ENCODE measurements around the gene CDH22.

CDH22 gene

DNA sequence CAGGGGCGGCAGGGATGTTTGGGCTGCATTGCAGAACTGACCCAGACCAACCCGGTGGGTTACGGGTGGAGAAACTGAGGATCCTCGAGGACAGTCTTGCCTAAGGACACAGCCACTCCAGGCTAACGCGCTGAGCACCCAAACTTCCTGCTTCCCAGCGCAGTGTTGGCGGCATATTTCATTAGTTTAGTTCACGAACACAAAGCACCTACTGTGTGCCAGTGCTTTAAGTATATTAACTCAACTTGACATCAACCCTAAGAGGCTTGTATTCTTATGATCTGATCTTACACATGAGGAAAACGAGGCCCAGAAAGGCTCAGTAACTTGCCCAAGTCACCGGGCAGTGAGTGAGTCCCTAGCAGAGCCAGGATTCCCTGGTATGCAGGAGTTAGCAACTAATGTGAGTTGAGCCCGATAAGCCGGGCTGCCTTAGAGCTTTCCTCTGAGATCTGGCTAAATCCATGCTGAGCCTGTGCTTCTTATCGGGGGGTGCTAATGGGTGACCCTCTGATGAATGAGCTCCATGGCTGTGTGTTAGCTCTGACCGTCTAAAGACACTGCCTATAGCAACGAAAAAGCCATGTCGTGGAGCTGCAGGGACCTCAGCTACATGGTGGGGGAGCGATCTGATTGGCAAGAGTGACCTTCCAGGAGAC lies 97.5 kb downstream of the CDH22 start:
- WGBS, 2 donors (ENCODE audit: extremely low coverage in 2 of 2, insufficient read length in 2 of 2, insufficient replicate concordance in 1 of 2), result no CpG with 5 or more reads among the region's 18 CpGs
- Histone ChIP-seq H3K9me3 (replicated peaks in 1 of 2; ENCODE audit: control insufficient read depth in 2 of 2, insufficient read depth in 1 of 2, low read depth in 1 of 2, low read length in 2 of 2) (no peaks in the 10 kb centered on the region), H2AFZ (ENCODE audit: low read length) (no peak overlapping the region), H2BK120ac (ENCODE audit: low read depth, low read length) (peak overlapping the region; percentile 35), H3K4me3 (ENCODE audit: low read length in 2 of 2) (no peak overlapping the region), H3K79me1 (ENCODE audit: low read depth, low read length) (no peaks in the 10 kb centered on the region), H3K4me1 (ENCODE audit: control insufficient read depth in 2 of 2, insufficient read depth in 1 of 2, low read depth in 1 of 2, low read length in 2 of 2) (peaks cover 3 to 17% of the 10 kb centered on the region in 2 donors), H3K27me3 (ENCODE audit: control insufficient read depth in 3 of 3, insufficient read depth in 3 of 3, low read depth in 1 of 3, low read length in 3 of 3) (peaks cover 0 to 24% (median 0%) of the 10 kb centered on the region in 3 experiments), H3K18ac (ENCODE audit: low read length) (peak overlapping the region; percentile 68), H2BK12ac (ENCODE audit: low read length) (no peak overlapping the region), H4K91ac (ENCODE audit: low read depth, low read length, poor library complexity) (peak overlapping the region; percentile 14), H3K27ac (replicated peaks; ENCODE audit: low read length) (no peak overlapping the region), H3K4me2 (ENCODE audit: insufficient read depth, low read length, poor library complexity, severe bottlenecking) (no peak overlapping the region), H3K23ac (ENCODE audit: low read depth, low read length, poor library complexity) (peak overlapping the region; percentile 23), H2BK5ac (ENCODE audit: low read length) (peak overlapping the region; percentile 56), H2BK15ac (ENCODE audit: low read length) (no peak overlapping the region), H3K36me3 (replicated peaks in 1 of 2; ENCODE audit: control insufficient read depth in 2 of 2, insufficient read depth in 2 of 2, low read length in 2 of 2) (no peaks in the 10 kb centered on the region), H3K14ac (ENCODE audit: low read length) (no peak overlapping the region), H3K9ac (ENCODE audit: low read depth, low read length, poor library complexity) (no peak overlapping the region), H4K8ac (ENCODE audit: low read depth, low read length) (no peak overlapping the region), H2AK5ac (ENCODE audit: low read depth, low read length) (peak overlapping the region; percentile 97), H3K4ac (ENCODE audit: low read length) (no peak overlapping the region)
- no peak for DNase-seq (ENCODE audit: low spot score)

- WGBS, 2 donors (ENCODE audit: extremely low coverage in 2 of 2, insufficient read length in 2 of 2, insufficient replicate concordance in 1 of 2), result no CpG with 5 or more reads among the region's 63 CpGs
- no peak overlapping the region for H4K8ac ChIP-seq (ENCODE audit: low read depth, low read length)
- H2AFZ ChIP-seq (ENCODE audit: low read length), result no peak overlapping the region
- no peak overlapping the region for H2BK12ac ChIP-seq (ENCODE audit: low read length)
- H2BK5ac ChIP-seq (ENCODE audit: low read length), result peak overlapping the region; percentile 19
- H3K79me1 ChIP-seq (ENCODE audit: low read depth, low read length), result no peaks in the 10 kb centered on the region
- peak overlapping the region; percentile 73 for H3K18ac ChIP-seq (ENCODE audit: low read length)
- no peak overlapping the region for H3K9ac ChIP-seq (ENCODE audit: low read depth, low read length, poor library complexity)
- no peak overlapping the region for H3K4me3 ChIP-seq (ENCODE audit: low read length in 2 of 2)
- peak overlapping the region; percentile 35 for H2BK120ac ChIP-seq (ENCODE audit: low read depth, low read length)
- H4K91ac ChIP-seq (ENCODE audit: low read depth, low read length, poor library complexity), result peak overlapping the region; percentile 14
- peak overlapping the region; percentile 25 for H2BK15ac ChIP-seq (ENCODE audit: low read length)
- H3K27me3 ChIP-seq (ENCODE audit: control insufficient read depth in 3 of 3, insufficient read depth in 3 of 3, low read depth in 1 of 3, low read length in 3 of 3), result peaks cover 0 to 28% (median 0%) of the 10 kb centered on the region in 3 experiments
- H3K9me3 ChIP-seq (replicated peaks in 1 of 2; ENCODE audit: control insufficient read depth in 2 of 2, insufficient read depth in 1 of 2, low read depth in 1 of 2, low read length in 2 of 2), result no peaks in the 10 kb centered on the region
- H3K36me3 ChIP-seq (replicated peaks in 1 of 2; ENCODE audit: control insufficient read depth in 2 of 2, insufficient read depth in 2 of 2, low read length in 2 of 2), result no peaks in the 10 kb centered on the region
- H3K27ac ChIP-seq (replicated peaks; ENCODE audit: low read length), result no peak overlapping the region
- H3K14ac ChIP-seq (ENCODE audit: low read length), result no peak overlapping the region
- H2AK5ac ChIP-seq (ENCODE audit: low read depth, low read length), result peak overlapping the region; percentile 97
- DNase-seq (ENCODE audit: low spot score), result no peak
- peak overlapping the region; percentile 23 for H3K23ac ChIP-seq (ENCODE audit: low read depth, low read length, poor library complexity)
- H3K4ac ChIP-seq (ENCODE audit: low read length), result no peak overlapping the region
- no peak overlapping the region for H3K4me2 ChIP-seq (ENCODE audit: insufficient read depth, low read length, poor library complexity, severe bottlenecking)
- peaks cover 0 to 15% of the 10 kb centered on the region in 2 donors for H3K4me1 ChIP-seq (ENCODE audit: control insufficient read depth in 2 of 2, insufficient read depth in 1 of 2, low read depth in 1 of 2, low read length in 2 of 2)
Observed at GRCh38 chr20:46209930-46210671, 98.2 kb downstream of the CDH22 start.

DNA sequence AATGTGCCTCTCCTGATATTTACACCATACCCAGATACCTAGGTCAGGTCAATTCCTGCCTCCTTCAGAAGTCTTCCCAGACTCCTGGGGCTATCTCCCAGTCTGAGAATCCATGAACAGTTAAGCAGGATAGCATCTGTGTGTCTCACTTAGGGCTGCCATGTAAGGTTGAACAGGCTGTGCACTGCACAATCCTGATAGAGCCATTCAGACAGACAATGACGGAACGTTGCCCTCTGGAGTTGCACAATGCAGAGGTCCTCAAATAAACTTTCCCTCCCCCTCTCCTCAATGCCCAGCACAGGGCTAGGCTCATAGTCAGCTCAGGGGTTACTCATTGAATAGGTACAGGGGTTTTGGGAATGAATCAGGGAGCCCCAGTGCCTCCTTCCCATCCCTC lies 100.5 kb downstream of the CDH22 start:
- no peaks in the 10 kb centered on the region for H3K79me1 ChIP-seq (ENCODE audit: low read depth, low read length)
- no peak overlapping the region for H2BK12ac ChIP-seq (ENCODE audit: low read length)
- no CpG with 5 or more reads among the region's 2 CpGs for WGBS, 2 donors (ENCODE audit: extremely low coverage in 2 of 2, insufficient read length in 2 of 2, insufficient replicate concordance in 1 of 2)
- H3K23ac ChIP-seq (ENCODE audit: low read depth, low read length, poor library complexity), result no peak overlapping the region
- no peak overlapping the region for H2AFZ ChIP-seq (ENCODE audit: low read length)
- H3K4me1 ChIP-seq (ENCODE audit: control insufficient read depth in 2 of 2, insufficient read depth in 1 of 2, low read depth in 1 of 2, low read length in 2 of 2), result peaks cover 0 to 21% of the 10 kb centered on the region in 2 donors
- H3K18ac ChIP-seq (ENCODE audit: low read length), result peak overlapping the region; percentile 17
- H3K9ac ChIP-seq (ENCODE audit: low read depth, low read length, poor library complexity), result no peak overlapping the region
- H2BK120ac ChIP-seq (ENCODE audit: low read depth, low read length), result no peak overlapping the region
- H4K91ac ChIP-seq (ENCODE audit: low read depth, low read length, poor library complexity), result no peak overlapping the region
- H3K14ac ChIP-seq (ENCODE audit: low read length), result no peak overlapping the region
- H2BK15ac ChIP-seq (ENCODE audit: low read length), result peak overlapping the region; percentile 97
- no peak overlapping the region for H3K4ac ChIP-seq (ENCODE audit: low read length)
- no peak overlapping the region for H2BK5ac ChIP-seq (ENCODE audit: low read length)
- no peak overlapping the region for H3K4me3 ChIP-seq (ENCODE audit: low read length in 2 of 2)
- no peak for DNase-seq (ENCODE audit: low spot score)
- no peak overlapping the region for H3K27ac ChIP-seq (replicated peaks; ENCODE audit: low read length)
- no peaks in the 10 kb centered on the region for H3K36me3 ChIP-seq (replicated peaks in 1 of 2; ENCODE audit: control insufficient read depth in 2 of 2, insufficient read depth in 2 of 2, low read length in 2 of 2)
- no peak overlapping the region for H4K8ac ChIP-seq (ENCODE audit: low read depth, low read length)
- no peak overlapping the region for H3K4me2 ChIP-seq (ENCODE audit: insufficient read depth, low read length, poor library complexity, severe bottlenecking)
- peak overlapping the region; percentile 78 for H2AK5ac ChIP-seq (ENCODE audit: low read depth, low read length)
- peaks cover 0 to 37% (median 0%) of the 10 kb centered on the region in 3 experiments for H3K27me3 ChIP-seq (ENCODE audit: control insufficient read depth in 3 of 3, insufficient read depth in 3 of 3, low read depth in 1 of 3, low read length in 3 of 3)
- H3K9me3 ChIP-seq (replicated peaks in 1 of 2; ENCODE audit: control insufficient read depth in 2 of 2, insufficient read depth in 1 of 2, low read depth in 1 of 2, low read length in 2 of 2), result no peaks in the 10 kb centered on the region

GRCh38 chr20:46206992-46207549 lies 101.2 kb downstream of the CDH22 start:
- H3K4me3 ChIP-seq (ENCODE audit: low read length in 2 of 2), result no peak overlapping the region
- H2BK120ac ChIP-seq (ENCODE audit: low read depth, low read length), result no peak overlapping the region
- H2BK15ac ChIP-seq (ENCODE audit: low read length), result peak overlapping the region; percentile 97
- no peak overlapping the region for H4K91ac ChIP-seq (ENCODE audit: low read depth, low read length, poor library complexity)
- H3K27me3 ChIP-seq (ENCODE audit: control insufficient read depth in 3 of 3, insufficient read depth in 3 of 3, low read depth in 1 of 3, low read length in 3 of 3), result peaks cover 0 to 37% (median 0%) of the 10 kb centered on the region in 3 experiments
- H3K4me1 ChIP-seq (ENCODE audit: control insufficient read depth in 2 of 2, insufficient read depth in 1 of 2, low read depth in 1 of 2, low read length in 2 of 2), result peaks cover 0 to 23% of the 10 kb centered on the region in 2 donors
- no peak overlapping the region for H3K18ac ChIP-seq (ENCODE audit: low read length)
- no peak overlapping the region for H3K27ac ChIP-seq (replicated peaks; ENCODE audit: low read length)
- no peak overlapping the region for H3K4me2 ChIP-seq (ENCODE audit: insufficient read depth, low read length, poor library complexity, severe bottlenecking)
- H4K8ac ChIP-seq (ENCODE audit: low read depth, low read length), result no peak overlapping the region
- DNase-seq (ENCODE audit: low spot score), result no peak
- H3K9me3 ChIP-seq (replicated peaks in 1 of 2; ENCODE audit: control insufficient read depth in 2 of 2, insufficient read depth in 1 of 2, low read depth in 1 of 2, low read length in 2 of 2), result no peaks in the 10 kb centered on the region
- H3K79me1 ChIP-seq (ENCODE audit: low read depth, low read length), result no peaks in the 10 kb centered on the region
- H3K4ac ChIP-seq (ENCODE audit: low read length), result no peak overlapping the region
- peak overlapping the region; percentile 43 for H3K14ac ChIP-seq (ENCODE audit: low read length)
- no peak overlapping the region for H3K23ac ChIP-seq (ENCODE audit: low read depth, low read length, poor library complexity)
- peak overlapping the region; percentile 56 for H3K9ac ChIP-seq (ENCODE audit: low read depth, low read length, poor library complexity)
- no peak overlapping the region for H2BK5ac ChIP-seq (ENCODE audit: low read length)
- H2AFZ ChIP-seq (ENCODE audit: low read length), result no peak overlapping the region
- peak overlapping the region; percentile 78 for H2AK5ac ChIP-seq (ENCODE audit: low read depth, low read length)
- H3K36me3 ChIP-seq (replicated peaks in 1 of 2; ENCODE audit: control insufficient read depth in 2 of 2, insufficient read depth in 2 of 2, low read length in 2 of 2), result no peaks in the 10 kb centered on the region
- H2BK12ac ChIP-seq (ENCODE audit: low read length), result peak overlapping the region; percentile 31
- WGBS, 2 donors (ENCODE audit: extremely low coverage in 2 of 2, insufficient read length in 2 of 2, insufficient replicate concordance in 1 of 2), result no CpG with 5 or more reads among the region's 6 CpGs

Measured in neuronal stem cell (in vitro differentiated cells).